OCI-LY1 (cell line): ENCODE results near the gene BHLHA9.

Experiments
- EZH2 ChIP-seq: fragments of 200-600 bp; sonication (generic), shearing (Covaris generic); IDR thresholded peaks from 2 replicates; pipeline ENCODE4 v1.8.0; 2017; ENCODE audit warnings: borderline replicate concordance, mixed run types, mild to moderate bottlenecking, antibody characterized with exemption, low read length, moderate library complexity, mixed read lengths
- TF ChIP-seq, protein P1 (sequence below): fragments of 200-600 bp; sonication (generic), shearing (Covaris generic); IDR thresholded peaks from 2 replicates; pipeline ENCODE4 v1.5.1; 2017; ENCODE audit warnings: mild to moderate bottlenecking, antibody characterized with exemption, low read length, moderate library complexity, mixed read lengths

DNA sequence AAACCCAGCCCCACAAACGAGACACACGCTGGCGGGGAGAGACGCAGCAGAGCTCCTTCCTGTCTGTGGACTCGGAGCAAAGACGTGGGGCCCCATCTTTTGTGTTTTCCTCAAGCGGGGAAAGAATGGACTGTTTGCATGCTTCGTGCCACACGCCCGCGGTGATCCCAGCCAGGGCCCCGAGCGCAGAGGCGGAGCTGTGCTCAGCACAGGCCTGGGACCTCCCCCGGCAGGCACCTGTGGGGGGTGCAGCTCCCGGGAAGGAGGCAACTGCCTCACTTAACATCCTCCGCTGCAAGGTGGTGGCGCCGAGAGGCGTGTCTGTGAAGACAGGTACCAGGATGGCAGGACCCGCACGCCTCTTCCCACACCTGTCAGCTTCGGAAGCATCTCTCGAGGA lies 28.4 kb downstream of the BHLHA9 start:
- TF ChIP-seq, protein P1, sequence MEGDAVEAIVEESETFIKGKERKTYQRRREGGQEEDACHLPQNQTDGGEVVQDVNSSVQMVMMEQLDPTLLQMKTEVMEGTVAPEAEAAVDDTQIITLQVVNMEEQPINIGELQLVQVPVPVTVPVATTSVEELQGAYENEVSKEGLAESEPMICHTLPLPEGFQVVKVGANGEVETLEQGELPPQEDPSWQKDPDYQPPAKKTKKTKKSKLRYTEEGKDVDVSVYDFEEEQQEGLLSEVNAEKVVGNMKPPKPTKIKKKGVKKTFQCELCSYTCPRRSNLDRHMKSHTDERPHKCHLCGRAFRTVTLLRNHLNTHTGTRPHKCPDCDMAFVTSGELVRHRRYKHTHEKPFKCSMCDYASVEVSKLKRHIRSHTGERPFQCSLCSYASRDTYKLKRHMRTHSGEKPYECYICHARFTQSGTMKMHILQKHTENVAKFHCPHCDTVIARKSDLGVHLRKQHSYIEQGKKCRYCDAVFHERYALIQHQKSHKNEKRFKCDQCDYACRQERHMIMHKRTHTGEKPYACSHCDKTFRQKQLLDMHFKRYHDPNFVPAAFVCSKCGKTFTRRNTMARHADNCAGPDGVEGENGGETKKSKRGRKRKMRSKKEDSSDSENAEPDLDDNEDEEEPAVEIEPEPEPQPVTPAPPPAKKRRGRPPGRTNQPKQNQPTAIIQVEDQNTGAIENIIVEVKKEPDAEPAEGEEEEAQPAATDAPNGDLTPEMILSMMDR, result no peak
- TF ChIP-seq EZH2, result no peak
